ENCODE measurements around the gene TBC1D9.

Gene TBC1D9

GRCh38 chr4:140615451-140615850 lies 140.7 kb downstream of the TBC1D9 start:
- Histone ChIP-seq H3F3A (ENCODE audit: insufficient read depth) (peaks cover 1% of the 10 kb centered on the region), H3K9ac (ENCODE audit: low read length) (no peak overlapping the region), H4K20me1 (ENCODE audit: low read depth, low read length) (no peaks in the 10 kb centered on the region), H3K27ac (ENCODE audit: low read depth, low read length) (no peak overlapping the region), H3K9me2 (replicated peaks; ENCODE audit: insufficient read depth, low read length) (no peaks in the 10 kb centered on the region), H3K36me3 (ENCODE audit: low read length) (no peaks in the 10 kb centered on the region), H3K4me3 (ENCODE audit: insufficient read depth, low read length, poor library complexity, severe bottlenecking) (no peak overlapping the region), H3K4me2 (ENCODE audit: low read depth, low read length, poor library complexity, severe bottlenecking) (no peak overlapping the region), H3K9me3 (ENCODE audit: insufficient read depth, low read length) (no peaks in the 10 kb centered on the region), H3K79me2 (ENCODE audit: insufficient read depth, low read length) (no peaks in the 10 kb centered on the region), H2AFZ (ENCODE audit: low read depth, low read length, severe bottlenecking) (peak overlapping the region; percentile 31), H3K27me3 (ENCODE audit: low read length) (no peaks in the 10 kb centered on the region)
- TF ChIP-seq CTCF (IDR thresholded peaks at IDR 0.05; ENCODE audit: insufficient read depth, low read length, poor library complexity, severe bottlenecking) = no peak
- no peak for TF ChIP-seq EZH2phosphoT487 (conservative IDR thresholded peaks at IDR 0.05; ENCODE audit: low read length)

- peak overlapping the region; percentile 64 for H3K27ac ChIP-seq (ENCODE audit: low read depth, low read length)
- 0 out of 2 replicates have a peak overlapping the region, but pooled peaks have one; percentile 25 for H3K9ac ChIP-seq (ENCODE audit: low read length)
- no peaks in the 10 kb centered on the region for H3K9me3 ChIP-seq (ENCODE audit: insufficient read depth, low read length)
- peak overlapping the region; percentile 64 for H2AFZ ChIP-seq (ENCODE audit: low read depth, low read length, severe bottlenecking)
- no peak for TF ChIP-seq CTCF (IDR thresholded peaks at IDR 0.05; ENCODE audit: insufficient read depth, low read length, poor library complexity, severe bottlenecking)
- no peak for TF ChIP-seq EZH2phosphoT487 (conservative IDR thresholded peaks at IDR 0.05; ENCODE audit: low read length)
- H4K20me1 ChIP-seq (ENCODE audit: low read depth, low read length) = no peaks in the 10 kb centered on the region
- H3K36me3 ChIP-seq (ENCODE audit: low read length) = no peaks in the 10 kb centered on the region
- no peaks in the 10 kb centered on the region for H3K9me2 ChIP-seq (replicated peaks; ENCODE audit: insufficient read depth, low read length)
- H3K79me2 ChIP-seq (ENCODE audit: insufficient read depth, low read length) = no peaks in the 10 kb centered on the region
- H3K4me2 ChIP-seq (ENCODE audit: low read depth, low read length, poor library complexity, severe bottlenecking) = peak overlapping the region; percentile 41
- peak overlapping the region; percentile 18 for H3K4me3 ChIP-seq (ENCODE audit: insufficient read depth, low read length, poor library complexity, severe bottlenecking)
- H3K27me3 ChIP-seq (ENCODE audit: low read length) = no peaks in the 10 kb centered on the region
- H3F3A ChIP-seq (ENCODE audit: insufficient read depth) = no peaks in the 10 kb centered on the region
Observed at GRCh38 chr4:140612357-140612756, 143.8 kb downstream of the TBC1D9 start.

GRCh38 chr4:140611854-140612253 lies 144.3 kb downstream of the TBC1D9 start:
- TF ChIP-seq CTCF (IDR thresholded peaks at IDR 0.05; ENCODE audit: insufficient read depth, low read length, poor library complexity, severe bottlenecking) (no peak), EZH2phosphoT487 (conservative IDR thresholded peaks at IDR 0.05; ENCODE audit: low read length) (no peak)
- Histone ChIP-seq H3F3A (ENCODE audit: insufficient read depth) (no peaks in the 10 kb centered on the region), H3K36me3 (ENCODE audit: low read length) (no peaks in the 10 kb centered on the region), H3K4me2 (ENCODE audit: low read depth, low read length, poor library complexity, severe bottlenecking) (peak overlapping the region; percentile 41), H3K4me3 (ENCODE audit: insufficient read depth, low read length, poor library complexity, severe bottlenecking) (peak overlapping the region; percentile 18), H3K27me3 (ENCODE audit: low read length) (no peaks in the 10 kb centered on the region), H3K9me3 (ENCODE audit: insufficient read depth, low read length) (no peaks in the 10 kb centered on the region), H3K27ac (ENCODE audit: low read depth, low read length) (peak overlapping the region; percentile 64), H4K20me1 (ENCODE audit: low read depth, low read length) (no peaks in the 10 kb centered on the region), H3K79me2 (ENCODE audit: insufficient read depth, low read length) (no peaks in the 10 kb centered on the region), H3K9ac (ENCODE audit: low read length) (0 out of 2 replicates have a peak overlapping the region, but pooled peaks have one; percentile 25), H3K9me2 (replicated peaks; ENCODE audit: insufficient read depth, low read length) (no peaks in the 10 kb centered on the region), H2AFZ (ENCODE audit: low read depth, low read length, severe bottlenecking) (peak overlapping the region; percentile 64)

All from SU-DHL-6 (cell line).